ENCODE results near the gene CD59.

GRCh38 chr11:33777906-33778305 lies 41.7 kb upstream of the CD59 start:
- TF ChIP-seq HNF4A (CRISPR knock-in tag; IDR thresholded peaks at IDR 0.05) (no peak), FOXJ3 (CRISPR knock-in tag; IDR thresholded peaks at IDR 0.05; ENCODE audit: borderline replicate concordance) (no peak), CTCF (CRISPR knock-in tag; IDR thresholded peaks at IDR 0.05) (no peak), REST (IDR thresholded peaks at IDR 0.05; ENCODE audit: borderline replicate concordance in 1 of 2, low read depth in 1 of 2, low read length in 2 of 2) (no peak), IRF2 (CRISPR knock-in tag; IDR thresholded peaks at IDR 0.05) (no peak), CBFB (CRISPR knock-in tag; IDR thresholded peaks at IDR 0.05) (no peak), ZHX1 (CRISPR knock-in tag; IDR thresholded peaks at IDR 0.05; ENCODE audit: low read depth) (no peak)

All from HepG2 (cell line).